ENCODE measurements around the gene SLC48A1. TPM values are rescaled to one million over a fixed set of nuclear protein-coding genes. Genes with fewer than 3 reads are reported as not detected.
A peak's percentile ranks its signal among the peaks of the same experiment; 100 is the strongest.

SLC48A1 gene
- total and polyA plus RNA-seq, 2 experiments from 2014 or later: 26.2 to 29.2 TPM

GRCh38 chr12:47819896-47820630 is 47.0 kb downstream of the SLC48A1 start, which contains the start of gene HDAC7:
TSS of gene HDAC7 (minus strand) at chr12:47819903. CDS start at chr12:47819785, 118 bp downstream.
- Histone ChIP-seq H3K36me3 (no peaks in the 10 kb centered on the region), H3K4me3 (peak within 1 kb of the TSS; percentile 53), H3K27ac (peak within 1 kb of the TSS; percentile 94), H3K9me3 (ENCODE audit: low read depth) (no peaks in the 10 kb centered on the region), H3K27me3 (no peaks in the 10 kb centered on the region), H3K4me1 (ENCODE audit: low read depth) (peaks cover 47% of the 10 kb centered on the region)
- peak; percentile 83 to 95 for DNase-seq (ENCODE audit: low read depth in 1 of 2, low spot score in 1 of 2)
- no peak for TF ChIP-seq CTCF (IDR thresholded peaks at IDR 0.05; ENCODE audit: low read depth, low read length)

DNA sequence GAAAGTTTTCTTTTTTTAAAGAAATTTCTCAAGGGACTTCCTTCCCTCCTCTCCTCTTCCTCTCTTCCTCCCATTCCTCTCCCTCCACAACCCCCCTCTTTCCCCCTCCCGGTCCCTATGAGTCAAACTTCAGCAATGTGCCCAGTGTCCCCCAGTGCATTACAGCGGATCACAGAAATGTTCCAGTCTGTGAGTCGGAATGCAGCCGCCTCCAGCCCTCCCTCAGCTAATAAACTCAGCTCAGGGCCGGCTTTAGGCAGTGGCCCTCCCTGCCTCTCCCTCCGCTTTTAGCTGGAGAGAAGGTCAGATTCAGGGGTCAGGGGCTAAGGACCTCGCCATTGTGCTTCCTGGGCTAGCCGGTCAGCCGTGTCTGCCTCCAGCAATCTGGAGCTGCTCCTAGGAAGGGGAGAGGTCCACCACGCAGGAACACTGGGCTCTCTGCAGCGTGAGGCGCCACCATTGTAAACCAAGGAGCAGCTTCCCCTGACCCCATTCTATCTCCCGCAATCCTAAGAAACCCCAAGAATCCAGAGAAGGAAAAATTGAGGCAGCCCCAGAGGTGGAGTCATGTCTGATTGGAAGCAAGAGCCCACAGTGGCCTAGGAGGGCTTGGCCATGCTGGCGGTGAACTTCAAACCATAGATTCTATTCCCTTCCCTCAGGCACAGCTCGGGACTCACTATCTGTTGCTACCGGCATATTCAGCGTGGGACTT is 47.8 kb downstream of the SLC48A1 start:
- no peak for TF ChIP-seq CTCF (IDR thresholded peaks at IDR 0.05; ENCODE audit: low read depth, low read length)
- Histone ChIP-seq H3K27ac (peak overlapping the region; percentile 94), H3K36me3 (no peaks in the 10 kb centered on the region), H3K4me3 (peak overlapping the region; percentile 53), H3K27me3 (no peaks in the 10 kb centered on the region), H3K9me3 (ENCODE audit: low read depth) (no peaks in the 10 kb centered on the region), H3K4me1 (ENCODE audit: low read depth) (peaks cover 47% of the 10 kb centered on the region)
- DNase-seq (ENCODE audit: low read depth in 1 of 2, low spot score in 1 of 2): peak; percentile 75 to 98

GRCh38 chr12:47821346-47821706 is 48.3 kb downstream of the SLC48A1 start:
- no peak for DNase-seq (ENCODE audit: low read depth in 1 of 2, low spot score in 1 of 2)
- Histone ChIP-seq H3K9me3 (ENCODE audit: low read depth) (no peaks in the 10 kb centered on the region), H3K4me3 (no peak overlapping the region), H3K4me1 (ENCODE audit: low read depth) (peaks cover 47% of the 10 kb centered on the region), H3K36me3 (no peaks in the 10 kb centered on the region), H3K27ac (peak overlapping the region; percentile 94), H3K27me3 (no peaks in the 10 kb centered on the region)
- TF ChIP-seq CTCF (IDR thresholded peaks at IDR 0.05; ENCODE audit: low read depth, low read length): no peak

GRCh38 chr12:47822401-47822800 is 49.4 kb downstream of the SLC48A1 start:
- no peak for DNase-seq (ENCODE audit: low read depth in 1 of 2, low spot score in 1 of 2)
- H3K27me3 ChIP-seq: no peaks in the 10 kb centered on the region
- H3K36me3 ChIP-seq: no peaks in the 10 kb centered on the region
- H3K27ac ChIP-seq: peak overlapping the region; percentile 58
- H3K4me3 ChIP-seq: no peak overlapping the region
- H3K9me3 ChIP-seq (ENCODE audit: low read depth): no peaks in the 10 kb centered on the region
- peaks cover 38% of the 10 kb centered on the region for H3K4me1 ChIP-seq (ENCODE audit: low read depth)
- TF ChIP-seq CTCF (IDR thresholded peaks at IDR 0.05; ENCODE audit: low read depth, low read length): no peak

GRCh38 chr12:47822863-47823262 is 49.8 kb downstream of the SLC48A1 start:
- H3K27ac ChIP-seq: peak overlapping the region; percentile 58
- no peak overlapping the region for H3K4me3 ChIP-seq
- no peak for TF ChIP-seq CTCF (IDR thresholded peaks at IDR 0.05; ENCODE audit: low read depth, low read length)
- no peaks in the 10 kb centered on the region for H3K27me3 ChIP-seq
- H3K4me1 ChIP-seq (ENCODE audit: low read depth): peaks cover 36% of the 10 kb centered on the region
- no peak for DNase-seq (ENCODE audit: low read depth in 1 of 2, low spot score in 1 of 2)
- H3K36me3 ChIP-seq: no peaks in the 10 kb centered on the region
- no peaks in the 10 kb centered on the region for H3K9me3 ChIP-seq (ENCODE audit: low read depth)
